Motor neuron (in vitro differentiated cells): ENCODE data around the gene DIRAS2. TPM values are rescaled to one million over a fixed set of nuclear protein-coding genes. Genes with fewer than 3 reads are reported as not detected.
"Not testable (repeated sequence)": the region's sequence is repeated elsewhere in the genome, so short reads cannot be mapped to it uniquely, and the experiment has no call there.

Experiments
- ATAC-seq, 8 experiments: fragments of 200-7000 bp; cut with Tn5 transposase; replicated peaks in 6 of 8; 2 replicates each; pipeline ENCODE4 v1.8.0; 2021; ENCODE audit warnings: mild to moderate bottlenecking in 8 of 8, moderate library complexity in 8 of 8
- H3K27ac ChIP-seq, 2 donors: fragments of 250-450 bp; sonication (Bioruptor Pico); 2 replicates each; pipeline ENCODE4 v1.9.0; 2021; ENCODE audit warnings: antibody characterized with exemption in 2 of 2, mild to moderate bottlenecking in 2 of 2, moderate library complexity in 1 of 2
- H3K4me1 ChIP-seq, 2 donors: fragments of 250-450 bp; sonication (Bioruptor Pico); replicated peaks in 1 of 2; 2 replicates each; pipeline ENCODE4 v1.6.1; 2021; ENCODE audit warnings: antibody characterized with exemption in 2 of 2, mild to moderate bottlenecking in 2 of 2, moderate library complexity in 1 of 2
- H3K4me3 ChIP-seq, 5 donors: fragments of 250-450 bp; sonication (Bioruptor Pico); 2 replicates each; pipeline ENCODE4 v1.9.0; 2021; ENCODE audit warnings: antibody characterized with exemption in 5 of 5, mild to moderate bottlenecking in 5 of 5, moderate library complexity in 4 of 5
- WGBS, 10 experiments: fragments of 450-650 bp; shearing (Covaris generic); methylation state at CpG; one replicate each; pipeline ENCODE4 v1.0.0; 2022; 5-methylcytosine and 5-hydroxymethylcytosine counted together
- in situ Hi-C, 9 experiments: fragments of 400-800 bp; cut with MboI; loops; one replicate each; pipeline ENCODE4 v1.15.0; 2021; ENCODE audit warnings: low sequenced_read_pairs in 9 of 9, low pct_unique_long_range_greater_than_20kb in 2 of 9; ENCODE audit not compliant: unreplicated experiment in 9 of 9
- total RNA-seq, 8 experiments: library from RNA; unstranded; fragments of 300-600 nt; gene quantifications; 2 replicates each; pipeline versions ENCODE4 v1.2.3 to v1.2.4, GENCODE V29; 2022

Gene DIRAS2
- total RNA-seq = 10 to 100 TPM in 5 of 8 experiments, not detected in 3; 12.3 to 60.5 (median 23.7) TPM

GRCh38 chr9:90642570-90643539, at the start of gene DIRAS2:
DIRAS2 (minus strand) TSS chr9:90642824; CDS start chr9:90613827, 28,997 bp downstream.
- 3 to 100% (median 15%) methylated on average over 1 to 20 of the region's 53 CpGs for WGBS, 10 experiments
- Histone ChIP-seq H3K4me1 (peaks cover 3 to 26% of the 10 kb centered on the region in 2 donors), H3K27ac (peak within 1 kb of the TSS in 1 of 2 donors; percentile 49), H3K4me3 (peak within 1 kb of the TSS; percentile 49 to 72 (median 55))
- in situ Hi-C loops = no loop called here
- peak; percentile 97 to 99 (median 98) for ATAC-seq

GRCh38 chr9:90684736-90685135, 42.1 kb upstream of the DIRAS2 start:
- 0 to 100% (median 84%) methylated on average over 1 to 5 of the region's 5 CpGs for WGBS, 10 experiments

GRCh38 chr9:90684106-90684505, 41.5 kb upstream of the DIRAS2 start:
- no peak for ATAC-seq
- Histone ChIP-seq H3K4me3 (no peak overlapping the region), H3K27ac (no peak overlapping the region), H3K4me1 (no peaks in the 10 kb centered on the region)
- 0 to 80% (median 78%) methylated on average over 1 of the region's 1 CpG; no CpG with 5 or more reads in 5 of the 10 experiments for WGBS, 10 experiments
- in situ Hi-C loops = no loop called here

More at GRCh38 chr9:90684736-90685135, 42.1 kb upstream of the DIRAS2 start:
- Histone ChIP-seq H3K4me1 (no peaks in the 10 kb centered on the region), H3K27ac (no peak overlapping the region), H3K4me3 (no peak overlapping the region)
- in situ Hi-C loops = no loop called here
- no peak for ATAC-seq

GRCh38 chr9:90680534-90680933, 37.9 kb upstream of the DIRAS2 start:
- in situ Hi-C loops = no loop called here

GRCh38 chr9:90665072-90665471, 22.4 kb upstream of the DIRAS2 start:
- Histone ChIP-seq H3K4me3 (no peak overlapping the region), H3K4me1 (no peaks in the 10 kb centered on the region), H3K27ac (no peak overlapping the region)
- in situ Hi-C loops = no loop called here
- no peak for ATAC-seq
- WGBS, 10 experiments = 18 to 85% (median 77%) methylated on average over 1 to 4 of the region's 4 CpGs; no CpG with 5 or more reads in 6 of the 10 experiments

More at GRCh38 chr9:90680534-90680933, 37.9 kb upstream of the DIRAS2 start:
- H3K4me1 ChIP-seq = no peaks in the 10 kb centered on the region
- no peak for ATAC-seq
- no peak overlapping the region for H3K4me3 ChIP-seq
- no peak overlapping the region for H3K27ac ChIP-seq
- 14 to 100% (median 70%) methylated on average over 1 to 6 of the region's 6 CpGs for WGBS, 10 experiments

- H3K4me3 ChIP-seq = no peak overlapping the region
- WGBS, 10 experiments = 0 to 100% (median 75%) methylated on average over 1 to 3 of the region's 3 CpGs
- H3K4me1 ChIP-seq = no peaks in the 10 kb centered on the region
- peak in 5 of 8 experiments; percentile 31 to 97 (median 58) for ATAC-seq
- no peak overlapping the region for H3K27ac ChIP-seq
- in situ Hi-C loops = no loop called here
Measured at GRCh38 chr9:90659650-90660364, 17.2 kb upstream of the DIRAS2 start.

- H3K4me1 ChIP-seq = no peaks in the 10 kb centered on the region
- no peak overlapping the region for H3K4me3 ChIP-seq
- WGBS, 10 experiments = 6 to 100% (median 87%) methylated on average over 1 to 4 of the region's 4 CpGs
- in situ Hi-C loops = no loop called here
- ATAC-seq = no peak
- no peak overlapping the region for H3K27ac ChIP-seq
Measured at GRCh38 chr9:90658783-90659182, 16.2 kb upstream of the DIRAS2 start.

- no peak overlapping the region for H3K27ac ChIP-seq
- H3K4me1 ChIP-seq = no peaks in the 10 kb centered on the region
- H3K4me3 ChIP-seq = no peak overlapping the region
- in situ Hi-C loops = no loop called here
- ATAC-seq = no peak
- WGBS, 10 experiments = 0 to 100% (median 55%) methylated on average over 1 to 3 of the region's 3 CpGs
Measured at GRCh38 chr9:90658181-90658580, 15.6 kb upstream of the DIRAS2 start.

- WGBS, 10 experiments = 30 to 100% (median 89%) methylated on average over 1 to 6 of the region's 6 CpGs; no CpG with 5 or more reads in 3 of the 10 experiments
- H3K4me1 ChIP-seq, H3K4me3 ChIP-seq, H3K27ac ChIP-seq, ATAC-seq, in situ Hi-C loops: not testable (repeated sequence)
Measured at GRCh38 chr9:90656876-90657275, 14.3 kb upstream of the DIRAS2 start.

- no peak overlapping the region for H3K4me3 ChIP-seq
- H3K4me1 ChIP-seq = no peaks in the 10 kb centered on the region
- in situ Hi-C loops = no loop called here
- H3K27ac ChIP-seq = no peak overlapping the region
- no peak for ATAC-seq
- 0 to 80% (median 22%) methylated on average over 1 of the region's 1 CpG; no CpG with 5 or more reads in 4 of the 10 experiments for WGBS, 10 experiments
Measured at GRCh38 chr9:90651246-90651645, 8.6 kb upstream of the DIRAS2 start.

- in situ Hi-C loops = no loop called here
- 0 to 100% (median 75%) methylated on average over 1 to 2 of the region's 2 CpGs; no CpG with 5 or more reads in 2 of the 10 experiments for WGBS, 10 experiments
- Histone ChIP-seq H3K27ac (no peak overlapping the region), H3K4me3 (no peak overlapping the region), H3K4me1 (peaks cover 0 to 11% of the 10 kb centered on the region in 2 donors)
- no peak for ATAC-seq
Measured at GRCh38 chr9:90647843-90648242, 5.2 kb upstream of the DIRAS2 start.

- no peak for ATAC-seq
- no peak overlapping the region for H3K27ac ChIP-seq
- 0 to 100% (median 70%) methylated on average over 1 of the region's 1 CpG; no CpG with 5 or more reads in 4 of the 10 experiments for WGBS, 10 experiments
- in situ Hi-C loops = no loop called here
- H3K4me1 ChIP-seq = peaks cover 0 to 11% of the 10 kb centered on the region in 2 donors
- no peak overlapping the region for H3K4me3 ChIP-seq
Measured at GRCh38 chr9:90645721-90646120, 3.1 kb upstream of the DIRAS2 start.
